ENCODE measurements around the gene CFI. TPM values are rescaled to one million over a fixed set of nuclear protein-coding genes. Genes with fewer than 3 reads are reported as not detected.

The CFI gene
- total and polyA plus RNA-seq, 9 of the 15 experiments (the other 6 are each of a cell fraction or from before 2014, with no cell fraction given): 0.30 to 8.4 (median 0.95) TPM

- TF ChIP-seq, protein P1, sequence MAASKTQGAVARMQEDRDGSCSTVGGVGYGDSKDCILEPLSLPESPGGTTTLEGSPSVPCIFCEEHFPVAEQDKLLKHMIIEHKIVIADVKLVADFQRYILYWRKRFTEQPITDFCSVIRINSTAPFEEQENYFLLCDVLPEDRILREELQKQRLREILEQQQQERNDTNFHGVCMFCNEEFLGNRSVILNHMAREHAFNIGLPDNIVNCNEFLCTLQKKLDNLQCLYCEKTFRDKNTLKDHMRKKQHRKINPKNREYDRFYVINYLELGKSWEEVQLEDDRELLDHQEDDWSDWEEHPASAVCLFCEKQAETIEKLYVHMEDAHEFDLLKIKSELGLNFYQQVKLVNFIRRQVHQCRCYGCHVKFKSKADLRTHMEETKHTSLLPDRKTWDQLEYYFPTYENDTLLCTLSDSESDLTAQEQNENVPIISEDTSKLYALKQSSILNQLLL (CRISPR knock-in tag; IDR thresholded peaks at IDR 0.05; ENCODE audit: borderline replicate concordance): no peak
- TF ChIP-seq YY1 (IDR thresholded peaks at IDR 0.05; ENCODE audit: borderline replicate concordance in 1 of 3, control insufficient read depth in 1 of 3, extremely low read depth in 1 of 3, insufficient read depth in 3 of 3, insufficient read length in 1 of 3, insufficient replicate concordance in 2 of 3, low read depth in 1 of 3, low read length in 2 of 3): peak in 1 of 3 experiments; percentile 79
- TF ChIP-seq LARP7 (IDR thresholded peaks at IDR 0.05): no peak
- no peak for TF ChIP-seq EHMT2 (IDR thresholded peaks at IDR 0.05)
- no peak for TF ChIP-seq ZNF174 (CRISPR knock-in tag; IDR thresholded peaks at IDR 0.05)
- TF ChIP-seq GTF2E2 (tag; IDR thresholded peaks at IDR 0.05): no peak
- no peak for TF ChIP-seq MTA1 (IDR thresholded peaks at IDR 0.05; ENCODE audit: borderline replicate concordance)
- no peak for TF ChIP-seq ATF1 (CRISPR knock-in tag; IDR thresholded peaks at IDR 0.05)
- TF ChIP-seq ATF1 (tag; IDR thresholded peaks at IDR 0.05): no peak
- no peak for TF ChIP-seq ZKSCAN8 (CRISPR knock-in tag; IDR thresholded peaks at IDR 0.05)
- TF ChIP-seq CREBBP (IDR thresholded peaks at IDR 0.05; ENCODE audit: low read depth, low read length): no peak
- TF ChIP-seq NUFIP1 (IDR thresholded peaks at IDR 0.05; ENCODE audit: partially characterized antibody): no peak
- TF ChIP-seq, protein P2, sequence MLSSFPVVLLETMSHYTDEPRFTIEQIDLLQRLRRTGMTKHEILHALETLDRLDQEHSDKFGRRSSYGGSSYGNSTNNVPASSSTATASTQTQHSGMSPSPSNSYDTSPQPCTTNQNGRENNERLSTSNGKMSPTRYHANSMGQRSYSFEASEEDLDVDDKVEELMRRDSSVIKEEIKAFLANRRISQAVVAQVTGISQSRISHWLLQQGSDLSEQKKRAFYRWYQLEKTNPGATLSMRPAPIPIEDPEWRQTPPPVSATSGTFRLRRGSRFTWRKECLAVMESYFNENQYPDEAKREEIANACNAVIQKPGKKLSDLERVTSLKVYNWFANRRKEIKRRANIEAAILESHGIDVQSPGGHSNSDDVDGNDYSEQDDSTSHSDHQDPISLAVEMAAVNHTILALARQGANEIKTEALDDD (IDR thresholded peaks at IDR 0.05): 0 out of 2 replicates have a peak, but pooled peaks have one; percentile 33
- peak; percentile 26; the same call in 1 of the 2 replicates for TF ChIP-seq CXXC5 (CRISPR knock-in tag; IDR thresholded peaks at IDR 0.05)
- no peak for TF ChIP-seq RUNX1 (IDR thresholded peaks at IDR 0.05; ENCODE audit: low read depth)
- no peak for TF ChIP-seq CREB5 (CRISPR knock-in tag; IDR thresholded peaks at IDR 0.05)
- TF ChIP-seq ZNF507 (tag; conservative IDR thresholded peaks at IDR 0.05): no peak
- no peak for TF ChIP-seq ZNF133 (CRISPR knock-in tag; IDR thresholded peaks at IDR 0.05)
- TF ChIP-seq, protein P3, sequence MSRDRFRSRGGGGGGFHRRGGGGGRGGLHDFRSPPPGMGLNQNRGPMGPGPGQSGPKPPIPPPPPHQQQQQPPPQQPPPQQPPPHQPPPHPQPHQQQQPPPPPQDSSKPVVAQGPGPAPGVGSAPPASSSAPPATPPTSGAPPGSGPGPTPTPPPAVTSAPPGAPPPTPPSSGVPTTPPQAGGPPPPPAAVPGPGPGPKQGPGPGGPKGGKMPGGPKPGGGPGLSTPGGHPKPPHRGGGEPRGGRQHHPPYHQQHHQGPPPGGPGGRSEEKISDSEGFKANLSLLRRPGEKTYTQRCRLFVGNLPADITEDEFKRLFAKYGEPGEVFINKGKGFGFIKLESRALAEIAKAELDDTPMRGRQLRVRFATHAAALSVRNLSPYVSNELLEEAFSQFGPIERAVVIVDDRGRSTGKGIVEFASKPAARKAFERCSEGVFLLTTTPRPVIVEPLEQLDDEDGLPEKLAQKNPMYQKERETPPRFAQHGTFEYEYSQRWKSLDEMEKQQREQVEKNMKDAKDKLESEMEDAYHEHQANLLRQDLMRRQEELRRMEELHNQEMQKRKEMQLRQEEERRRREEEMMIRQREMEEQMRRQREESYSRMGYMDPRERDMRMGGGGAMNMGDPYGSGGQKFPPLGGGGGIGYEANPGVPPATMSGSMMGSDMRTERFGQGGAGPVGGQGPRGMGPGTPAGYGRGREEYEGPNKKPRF (IDR thresholded peaks at IDR 0.05; ENCODE audit: low read depth, low read length): no peak
- peak; percentile 69; the same call in 1 of the 2 replicates for TF ChIP-seq TEAD4 (IDR thresholded peaks at IDR 0.05; ENCODE audit: low read length)
- no peak for TF ChIP-seq TEAD4 (CRISPR knock-in tag; IDR thresholded peaks at IDR 0.05; ENCODE audit: borderline replicate concordance)
- TF ChIP-seq ZNF77 (CRISPR knock-in tag; IDR thresholded peaks at IDR 0.05): no peak
- no peak for TF ChIP-seq POLR2G (IDR thresholded peaks at IDR 0.05; ENCODE audit: low read depth, low read length)
Measured at GRCh38 chr4:109735566-109736365, 66.0 kb downstream of the CFI start (continued).

All from K562 (cell line).